Measurements from ENCODE around the gene CRYBB2.

DNA sequence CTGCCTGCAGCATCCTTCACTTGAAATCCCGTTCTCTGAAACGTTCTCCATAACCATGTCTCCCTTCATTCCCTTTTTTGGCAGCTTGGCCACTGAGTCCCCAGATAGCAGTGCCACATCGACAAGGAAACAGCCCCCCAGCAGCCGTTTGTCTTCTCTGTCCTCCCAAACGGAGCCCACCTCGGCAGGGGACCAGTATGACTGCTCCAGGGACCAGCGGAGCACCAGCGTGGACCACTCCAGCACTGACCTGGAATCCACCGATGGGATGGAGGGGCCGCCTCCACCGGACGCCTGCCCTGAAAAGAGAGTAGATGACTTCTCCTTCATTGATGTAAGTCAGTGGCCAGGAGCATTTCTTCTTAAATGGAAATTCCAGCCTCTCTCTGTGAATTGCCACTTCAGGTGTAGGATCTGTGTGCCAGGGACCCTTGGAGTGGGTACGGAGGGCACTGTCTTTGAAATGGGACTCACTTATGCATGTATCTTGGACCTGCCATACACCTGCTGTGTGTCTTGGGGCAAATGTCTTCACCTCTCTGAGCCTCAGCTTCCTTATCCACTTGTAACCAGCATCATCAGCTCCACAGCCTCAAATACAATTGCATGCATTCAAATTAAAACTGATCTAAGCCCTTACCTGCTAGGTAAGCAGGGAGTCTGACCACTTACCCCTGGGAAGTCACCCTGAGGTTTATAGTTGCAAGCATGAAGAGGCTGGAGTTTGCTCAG lies 45.1 kb upstream of the CRYBB2 start:
- TF ChIP-seq FOXM1 (IDR thresholded peaks at IDR 0.05; ENCODE audit: borderline replicate concordance) (no peak), SUZ12 (IDR thresholded peaks at IDR 0.05) (no peak), ARNT (IDR thresholded peaks at IDR 0.05) (no peak), NFRKB (IDR thresholded peaks at IDR 0.05) (no peak), ELF4 (IDR thresholded peaks at IDR 0.05) (no peak), BHLHE40 (IDR thresholded peaks at IDR 0.05; ENCODE audit: borderline replicate concordance) (no peak), SP1 (IDR thresholded peaks at IDR 0.05) (no peak), ZNF384 (IDR thresholded peaks at IDR 0.05) (no peak), FOXK2 (IDR thresholded peaks at IDR 0.05) (no peak)

Measured in HEK293T (cell line).